Measurements from ENCODE around the gene CNTN2.

Gene CNTN2

DNA sequence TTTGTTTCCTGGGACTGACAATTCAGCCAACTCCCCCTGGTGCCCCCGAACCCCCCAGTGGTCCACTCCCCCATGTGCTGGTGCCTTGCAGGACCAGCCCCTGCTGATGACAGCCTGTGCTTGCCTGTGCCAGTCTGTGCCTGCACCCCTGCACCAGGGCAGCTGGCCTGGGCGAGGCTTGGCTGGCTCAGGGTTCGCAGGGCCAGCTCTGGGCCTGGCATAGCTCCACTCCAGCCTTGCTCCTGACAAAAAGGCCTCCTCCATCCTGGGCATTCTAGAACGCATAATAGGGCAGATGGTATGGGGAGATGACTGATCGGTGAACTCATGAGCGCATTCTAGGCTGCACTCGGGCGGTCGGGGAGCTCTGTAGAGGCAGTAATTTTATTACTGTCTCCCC is 5.4 kb downstream of the CNTN2 start:
- H3K4me3 ChIP-seq (ENCODE audit: low read length): no peak overlapping the region
- no peak for DNase-seq (ENCODE audit: low read depth)
- TF ChIP-seq, protein P1, sequence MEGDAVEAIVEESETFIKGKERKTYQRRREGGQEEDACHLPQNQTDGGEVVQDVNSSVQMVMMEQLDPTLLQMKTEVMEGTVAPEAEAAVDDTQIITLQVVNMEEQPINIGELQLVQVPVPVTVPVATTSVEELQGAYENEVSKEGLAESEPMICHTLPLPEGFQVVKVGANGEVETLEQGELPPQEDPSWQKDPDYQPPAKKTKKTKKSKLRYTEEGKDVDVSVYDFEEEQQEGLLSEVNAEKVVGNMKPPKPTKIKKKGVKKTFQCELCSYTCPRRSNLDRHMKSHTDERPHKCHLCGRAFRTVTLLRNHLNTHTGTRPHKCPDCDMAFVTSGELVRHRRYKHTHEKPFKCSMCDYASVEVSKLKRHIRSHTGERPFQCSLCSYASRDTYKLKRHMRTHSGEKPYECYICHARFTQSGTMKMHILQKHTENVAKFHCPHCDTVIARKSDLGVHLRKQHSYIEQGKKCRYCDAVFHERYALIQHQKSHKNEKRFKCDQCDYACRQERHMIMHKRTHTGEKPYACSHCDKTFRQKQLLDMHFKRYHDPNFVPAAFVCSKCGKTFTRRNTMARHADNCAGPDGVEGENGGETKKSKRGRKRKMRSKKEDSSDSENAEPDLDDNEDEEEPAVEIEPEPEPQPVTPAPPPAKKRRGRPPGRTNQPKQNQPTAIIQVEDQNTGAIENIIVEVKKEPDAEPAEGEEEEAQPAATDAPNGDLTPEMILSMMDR (IDR thresholded peaks at IDR 0.05; ENCODE audit: insufficient read depth, low read depth, low read length, missing control alignments): no peak

DNA sequence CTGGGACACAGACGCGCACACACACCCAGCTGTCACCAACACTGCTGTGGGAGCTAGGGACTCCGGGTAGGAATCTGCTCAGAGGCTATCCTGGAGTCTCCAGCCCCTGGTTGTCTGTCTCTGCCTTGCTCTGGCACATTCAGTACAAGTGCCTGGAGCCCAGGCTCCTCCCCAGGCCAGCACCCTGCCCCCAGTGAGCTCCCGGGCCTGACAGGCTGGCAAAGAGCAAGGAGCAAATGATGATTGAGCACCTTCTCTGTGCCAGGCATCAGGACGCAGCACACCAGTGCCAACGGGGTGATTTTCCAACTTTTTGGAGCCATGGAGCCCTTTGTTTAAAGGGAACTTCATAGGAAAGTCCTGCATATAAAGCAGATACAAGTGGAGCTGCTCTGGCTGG is 6.5 kb downstream of the CNTN2 start:
- no peak overlapping the region for H3K4me3 ChIP-seq (ENCODE audit: low read length)
- no peak for DNase-seq (ENCODE audit: low read depth)
- TF ChIP-seq, protein P1 (IDR thresholded peaks at IDR 0.05; ENCODE audit: insufficient read depth, low read depth, low read length, missing control alignments): no peak

DNA sequence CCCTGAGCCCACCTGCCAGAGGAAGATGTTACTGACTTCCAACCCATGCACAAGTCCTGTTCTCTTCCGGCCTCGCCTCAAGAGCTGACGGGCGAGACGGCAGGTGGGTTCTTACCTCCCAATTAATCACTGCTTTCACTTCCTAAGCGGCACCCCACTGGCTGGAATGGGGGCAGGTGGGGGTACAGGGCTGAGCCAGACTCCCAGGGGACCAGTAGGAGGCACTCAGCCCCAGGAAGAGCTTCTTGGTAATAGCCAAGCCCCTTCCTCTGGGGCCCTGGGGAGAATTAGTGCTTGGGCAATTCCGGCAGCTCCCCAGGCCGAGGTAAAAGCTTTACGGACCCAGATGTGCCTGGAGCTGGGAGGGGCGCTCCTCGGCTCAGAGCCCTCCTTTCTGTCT is 9.7 kb downstream of the CNTN2 start:
- TF ChIP-seq, protein P1 (IDR thresholded peaks at IDR 0.05; ENCODE audit: insufficient read depth, low read depth, low read length, missing control alignments): no peak
- H3K4me3 ChIP-seq (ENCODE audit: low read length): no peak overlapping the region
- no peak for DNase-seq (ENCODE audit: low read depth)

DNA sequence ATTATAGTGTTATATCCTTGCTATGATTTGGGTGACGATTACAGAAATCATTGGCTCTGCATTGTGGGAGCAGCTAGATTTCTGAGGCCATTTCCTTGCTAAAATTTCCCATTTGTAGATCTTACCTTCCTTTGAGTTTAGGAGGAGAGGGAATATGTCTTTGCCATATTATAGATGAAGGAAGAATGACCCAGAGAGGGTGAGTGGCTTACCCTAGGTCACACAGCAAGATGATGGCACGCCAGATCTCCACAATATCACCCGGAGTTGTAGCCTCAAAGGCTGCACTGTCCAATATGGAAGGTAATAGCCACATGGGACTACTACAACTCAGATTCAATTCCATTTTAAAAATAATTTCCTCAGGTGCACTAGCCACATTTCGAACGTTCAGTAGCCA is 10.3 kb downstream of the CNTN2 start:
- TF ChIP-seq, protein P1 (IDR thresholded peaks at IDR 0.05; ENCODE audit: insufficient read depth, low read depth, low read length, missing control alignments): no peak
- no peak overlapping the region for H3K4me3 ChIP-seq (ENCODE audit: low read length)
- no peak for DNase-seq (ENCODE audit: low read depth)

DNA sequence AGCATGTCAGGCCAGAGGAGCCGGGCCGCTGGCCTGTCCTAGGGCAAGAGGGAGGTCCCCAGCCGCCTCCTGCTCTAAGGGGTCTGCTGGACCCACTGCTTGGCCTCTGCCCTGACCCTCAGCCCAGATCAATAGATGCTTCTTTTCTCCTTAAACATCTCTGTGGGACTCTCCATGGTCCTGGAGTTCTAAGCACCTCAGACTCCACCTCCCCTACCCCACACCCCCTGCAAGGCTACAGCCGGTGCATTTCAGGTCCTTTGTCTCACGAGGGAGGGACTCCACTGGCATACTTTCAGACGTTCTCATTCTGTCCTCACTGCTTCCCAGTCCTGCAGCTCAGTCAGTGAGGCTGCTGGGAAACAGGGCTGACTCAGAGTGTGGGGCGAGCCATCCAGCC is 11.0 kb downstream of the CNTN2 start:
- TF ChIP-seq, protein P1 (IDR thresholded peaks at IDR 0.05; ENCODE audit: insufficient read depth, low read depth, low read length, missing control alignments): no peak
- H3K4me3 ChIP-seq (ENCODE audit: low read length): no peak overlapping the region
- peak; percentile 21 for DNase-seq (ENCODE audit: low read depth)

DNA sequence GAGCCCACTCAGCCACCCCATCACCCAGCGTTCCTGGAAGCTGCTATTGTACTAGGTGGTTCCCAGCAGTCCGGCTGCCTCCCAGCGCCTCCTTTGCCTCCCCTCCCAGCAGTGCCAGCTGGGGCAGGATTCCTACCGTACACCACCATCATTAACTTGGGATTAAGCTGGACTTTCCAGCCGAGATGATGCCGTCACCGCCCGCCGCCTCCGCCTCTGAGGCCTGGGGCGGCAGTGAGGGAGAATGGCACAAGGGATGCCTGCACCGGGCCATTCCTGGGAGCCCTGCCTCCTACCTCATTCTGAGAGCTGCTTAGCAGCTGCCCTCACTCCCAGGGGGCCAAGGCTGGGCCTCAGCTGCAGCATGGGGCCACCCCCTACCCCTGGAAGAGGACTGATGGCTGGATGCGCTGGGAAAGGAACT is 13.2 kb downstream of the CNTN2 start:
- no peak overlapping the region for H3K4me3 ChIP-seq (ENCODE audit: low read length)
- TF ChIP-seq, protein P1 (IDR thresholded peaks at IDR 0.05; ENCODE audit: insufficient read depth, low read depth, low read length, missing control alignments): no peak
- DNase-seq (ENCODE audit: low read depth): no peak

DNA sequence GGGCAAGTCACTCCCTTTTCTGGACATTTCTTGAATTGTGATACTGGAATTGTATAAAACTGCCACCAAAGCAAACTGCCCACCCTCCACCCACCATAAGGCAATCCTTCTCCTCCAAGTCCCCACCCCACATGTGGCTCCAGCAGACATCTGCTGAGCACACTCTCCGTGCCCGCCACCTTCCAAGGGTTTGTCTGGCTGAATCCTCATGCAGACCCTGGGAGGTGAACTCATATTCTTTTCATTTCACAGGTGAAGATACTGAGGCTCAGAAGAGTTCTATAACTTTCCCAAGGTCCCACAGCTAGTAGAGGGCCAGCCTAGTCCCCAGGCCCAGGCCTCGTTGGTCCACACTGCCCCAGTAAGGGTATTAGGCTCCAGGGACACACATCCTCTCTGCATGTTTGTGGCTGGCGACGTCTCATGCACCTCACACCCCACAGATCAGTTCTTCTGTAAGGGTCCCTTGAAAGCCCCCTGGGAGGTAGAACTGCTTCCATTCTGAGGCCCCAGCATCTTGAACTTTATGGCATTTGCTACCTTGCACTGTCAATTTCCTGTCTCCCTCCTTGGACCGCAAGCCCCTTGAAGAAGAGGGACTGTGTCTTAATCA is 14.1 kb downstream of the CNTN2 start:
- no peak overlapping the region for H3K4me3 ChIP-seq (ENCODE audit: low read length)
- DNase-seq (ENCODE audit: low read depth): no peak
- TF ChIP-seq, protein P1 (IDR thresholded peaks at IDR 0.05; ENCODE audit: insufficient read depth, low read depth, low read length, missing control alignments): no peak

All from epithelial cell of esophagus (primary cell).